ENCODE results near the gene PTCHD1. TPM values are rescaled to one million over a fixed set of nuclear protein-coding genes. Genes with fewer than 3 reads are reported as not detected.

The PTCHD1 gene
- total and polyA plus RNA-seq, 9 of the 15 experiments (the other 6 are each of a cell fraction or from before 2014, with no cell fraction given), result not detected

- TF ChIP-seq TFAP4 (CRISPR knock-in tag; IDR thresholded peaks at IDR 0.05; ENCODE audit: borderline replicate concordance) (peak; percentile 39; the same call in 1 of the 2 replicates), ZNF197 (CRISPR knock-in tag; IDR thresholded peaks at IDR 0.05; ENCODE audit: low read depth) (no peak), ZNF699 (CRISPR knock-in tag; IDR thresholded peaks at IDR 0.05; ENCODE audit: insufficient replicate concordance) (no peak), ZNF592 (IDR thresholded peaks at IDR 0.05) (no peak), KLF16 (IDR thresholded peaks at IDR 0.05) (0 out of 2 replicates have a peak, but pooled peaks have one; percentile 29), ZNF589 (CRISPR knock-in tag; IDR thresholded peaks at IDR 0.05; ENCODE audit: low read depth) (no peak), CXXC5 (CRISPR knock-in tag; IDR thresholded peaks at IDR 0.05) (no peak), SMAD2 (IDR thresholded peaks at IDR 0.05; ENCODE audit: low read depth, low read length) (no peak)
These were observed 16.6 kb upstream of the PTCHD1 start (continued) for GRCh38 chrX:23317799-23318724.

Measured in K562 (cell line).